CD4-positive, alpha-beta T cell treated with Interleukin-4 for 4 hours (primary cell): ENCODE measurements around the gene KISS1R.
A peak's percentile ranks its signal among the peaks of the same experiment; 100 is the strongest.
"Not testable (repeated sequence)": the region's sequence is repeated elsewhere in the genome, so short reads cannot be mapped to it uniquely, and the experiment has no call there.

ENCODE experiments used
- DNase-seq: peaks from one replicate; pipeline ENCODE4 v3.0.0-alpha.2; 2020

KISS1R gene

DNA sequence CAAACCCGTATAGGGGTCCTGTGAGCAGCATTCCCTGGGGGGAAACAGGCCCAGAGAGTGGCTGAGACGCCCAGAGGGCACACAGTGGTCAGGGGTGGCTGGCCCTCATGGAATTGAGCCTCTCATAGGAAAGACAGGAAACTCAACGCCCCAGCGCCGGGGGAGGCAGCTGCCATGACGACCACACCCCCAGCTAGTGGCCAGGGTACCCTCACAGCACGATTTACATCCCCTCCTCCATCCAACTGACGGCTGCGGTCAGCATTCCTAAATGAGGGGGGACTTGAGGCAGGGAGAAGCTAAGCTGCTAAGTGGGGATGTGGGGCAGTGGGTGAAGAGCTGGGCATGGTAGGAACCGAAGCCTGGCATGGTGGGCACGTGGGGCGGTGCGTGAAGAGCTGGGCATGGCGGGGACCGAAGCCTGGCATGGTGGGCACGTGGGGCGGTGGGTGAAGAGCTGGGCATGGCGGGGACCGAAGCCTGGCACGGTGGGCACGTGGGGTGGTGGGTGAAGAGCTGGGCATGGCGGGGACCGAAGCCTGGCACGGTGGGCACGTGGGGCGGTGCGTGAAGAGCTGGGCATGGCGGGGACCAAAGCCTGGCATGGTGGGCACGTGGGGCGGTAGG is 34.1 kb upstream of the KISS1R start:
- DNase-seq = no peak

DNA sequence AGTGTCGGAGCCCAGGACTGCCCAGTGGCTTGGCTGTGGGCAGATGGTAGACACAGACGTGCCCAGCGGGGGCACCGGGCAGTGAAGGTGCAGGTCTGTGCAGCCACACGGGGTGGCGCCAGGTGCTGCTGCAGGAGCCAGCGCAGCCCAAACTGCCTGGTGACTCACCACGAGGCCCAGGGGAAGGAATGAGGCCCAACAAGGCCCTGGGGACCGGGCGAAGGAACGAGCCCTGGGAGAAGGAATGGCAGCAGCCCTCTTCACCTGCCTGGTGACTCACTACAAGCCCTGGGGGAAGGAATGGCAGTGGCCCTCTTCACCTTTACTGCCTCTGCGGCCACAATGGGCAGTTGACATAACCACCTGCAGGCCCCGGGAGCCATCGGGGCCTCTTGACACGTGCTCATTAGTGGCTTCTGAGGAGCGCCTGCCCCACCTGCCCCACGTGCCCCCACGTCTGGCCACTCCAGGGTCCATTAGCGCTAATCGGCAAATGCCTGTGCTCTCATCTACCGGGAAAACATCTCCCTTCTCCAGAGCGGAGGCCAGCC is 33.4 kb upstream of the KISS1R start:
- no peak for DNase-seq

DNA sequence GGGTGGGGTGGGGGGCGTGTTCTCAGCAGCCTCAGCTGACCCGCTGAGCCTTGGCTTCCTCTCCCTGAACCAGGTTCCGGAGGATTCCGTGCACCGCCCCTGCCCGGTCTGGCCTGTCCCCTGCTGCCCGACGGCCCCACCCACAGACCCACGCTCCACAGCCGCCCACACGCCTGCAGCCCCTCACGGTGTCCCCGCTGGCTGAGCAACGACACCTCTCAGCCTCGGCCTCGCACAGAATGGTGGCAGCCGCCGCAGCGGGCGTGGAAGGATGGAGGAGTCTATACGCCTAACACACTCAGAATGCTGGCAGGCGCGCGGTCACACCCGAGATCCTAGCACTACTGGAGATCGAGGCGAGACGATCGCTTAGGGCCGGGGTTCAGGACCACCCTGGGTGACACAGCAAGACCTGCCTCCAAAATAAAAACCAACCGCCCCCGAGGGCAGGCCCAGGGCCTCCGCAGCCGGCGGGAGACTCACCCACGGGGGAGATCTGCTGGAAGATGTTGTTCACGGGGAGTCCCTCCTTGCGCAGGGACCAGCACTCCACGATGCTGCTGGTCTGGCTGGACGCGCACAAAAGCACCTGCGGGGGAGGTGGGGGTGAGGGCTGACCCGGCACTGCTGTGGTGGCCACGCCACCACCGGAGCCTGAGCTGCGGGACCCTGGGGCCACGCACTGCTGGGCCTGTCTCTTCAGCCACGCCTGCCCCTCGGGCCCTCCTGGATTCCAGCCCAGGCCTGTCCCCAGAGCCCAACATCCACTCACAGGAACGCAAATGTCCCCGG is 32.5 kb upstream of the KISS1R start:
- no peak for DNase-seq

DNA sequence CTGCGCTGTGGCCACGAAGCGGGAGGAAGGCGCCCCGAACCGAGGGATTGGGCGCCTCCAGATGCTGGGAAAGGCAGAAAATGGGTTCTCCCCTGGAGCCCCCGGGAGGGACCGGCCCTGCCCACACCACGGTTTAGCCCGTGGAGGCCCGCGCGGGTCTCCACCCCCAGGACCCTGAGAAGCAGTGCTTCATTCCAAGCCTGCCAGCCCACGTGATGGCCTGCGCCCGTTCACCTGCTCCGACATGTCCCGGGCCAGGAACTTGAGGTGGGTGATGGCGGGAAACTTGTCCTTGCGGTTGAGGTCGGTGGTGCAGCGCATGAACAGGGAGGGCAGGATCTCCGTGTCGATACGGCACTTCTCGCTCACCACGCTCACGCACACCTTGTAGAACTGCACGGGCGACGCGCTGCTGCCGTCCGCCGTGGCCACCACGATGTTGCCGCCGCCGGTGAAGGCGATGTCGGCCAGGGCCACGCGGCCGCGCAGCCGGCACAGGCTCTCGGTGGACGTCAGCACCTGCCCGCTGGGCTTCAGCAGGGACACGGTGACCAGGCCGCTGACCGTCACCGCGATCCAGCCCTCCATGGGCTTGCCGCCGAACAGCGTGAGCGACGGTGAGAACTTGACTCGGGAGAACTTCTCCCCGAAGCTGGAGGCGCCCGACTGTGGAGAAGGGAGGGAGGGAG is 31.5 kb upstream of the KISS1R start:
- no peak for DNase-seq

DNA sequence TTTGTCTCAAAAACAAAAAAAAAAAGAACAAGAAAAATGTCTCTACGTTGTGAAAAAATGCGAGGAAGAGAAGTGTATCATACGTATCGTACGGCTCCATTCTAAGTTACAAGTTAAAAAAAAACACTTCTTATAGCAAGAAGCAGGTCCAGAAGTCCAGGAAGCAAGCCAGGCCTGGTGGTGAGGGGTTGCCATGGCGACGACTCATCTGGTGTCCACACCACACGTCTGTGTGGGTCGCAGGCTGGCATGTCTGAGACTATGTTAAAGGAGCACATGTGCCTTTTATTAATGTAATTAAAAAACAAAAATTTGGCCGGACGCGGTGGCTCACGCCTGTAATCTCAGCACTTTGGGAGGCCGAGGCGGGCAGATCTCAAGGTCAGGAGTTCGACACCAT is 30.1 kb upstream of the KISS1R start:
- DNase-seq = no peak

DNA sequence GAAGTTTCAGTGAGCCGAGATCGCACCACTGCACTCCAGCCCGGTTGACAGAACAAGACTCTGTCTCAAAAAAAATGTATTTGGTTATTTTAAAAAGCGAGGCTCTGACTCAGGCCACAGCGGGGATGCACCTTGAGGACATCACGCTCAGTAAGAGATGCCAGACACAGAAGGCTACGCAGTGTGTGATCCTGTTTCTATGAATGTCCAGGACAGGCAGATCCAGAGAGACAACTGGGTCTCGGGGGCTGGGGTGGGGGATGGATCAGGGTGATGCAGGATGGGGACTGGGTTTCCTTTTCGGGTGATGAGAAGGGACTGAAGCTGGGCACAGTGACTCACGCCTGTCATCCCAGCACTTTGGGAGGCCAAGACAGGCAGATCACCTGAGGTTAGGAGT is 29.5 kb upstream of the KISS1R start:
- no peak for DNase-seq

DNA sequence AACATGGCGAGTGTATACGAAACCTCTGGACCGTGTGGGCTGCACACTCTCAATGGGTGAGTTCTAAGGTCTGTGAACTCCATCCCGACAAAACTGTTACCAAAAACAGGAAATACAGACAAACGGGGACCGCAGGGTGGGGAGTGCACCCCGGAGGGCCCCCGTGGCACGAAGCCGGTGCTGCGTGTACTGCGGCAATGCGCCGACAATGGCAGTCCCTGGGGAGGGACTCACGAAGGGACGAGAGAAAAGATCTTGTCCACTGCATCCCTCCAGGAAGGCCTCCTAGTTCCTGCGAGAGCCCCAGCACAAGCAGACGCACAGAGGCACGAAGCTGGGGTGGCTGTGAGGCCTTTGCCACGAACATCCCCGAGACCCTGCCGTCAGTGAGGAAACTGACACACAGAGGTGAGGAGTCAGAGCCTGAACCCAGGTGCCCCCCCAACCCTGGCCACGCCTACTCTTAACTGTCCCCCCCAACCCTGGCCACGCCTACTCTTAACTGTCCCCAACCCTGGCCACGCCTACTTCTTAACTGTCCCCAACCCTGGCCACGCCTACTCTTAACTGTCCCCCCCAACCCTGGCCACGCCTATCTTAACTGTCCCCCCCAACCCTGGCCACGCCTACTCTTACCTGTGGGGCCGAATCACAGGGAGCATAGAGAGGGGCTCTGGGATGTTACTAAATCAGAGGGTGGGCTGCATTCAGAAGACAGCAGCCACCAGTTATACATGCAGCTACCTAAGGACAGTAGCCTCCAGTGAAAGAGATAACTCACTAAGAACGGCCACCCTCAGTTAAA is 28.4 kb upstream of the KISS1R start:
- no peak for DNase-seq

DNA sequence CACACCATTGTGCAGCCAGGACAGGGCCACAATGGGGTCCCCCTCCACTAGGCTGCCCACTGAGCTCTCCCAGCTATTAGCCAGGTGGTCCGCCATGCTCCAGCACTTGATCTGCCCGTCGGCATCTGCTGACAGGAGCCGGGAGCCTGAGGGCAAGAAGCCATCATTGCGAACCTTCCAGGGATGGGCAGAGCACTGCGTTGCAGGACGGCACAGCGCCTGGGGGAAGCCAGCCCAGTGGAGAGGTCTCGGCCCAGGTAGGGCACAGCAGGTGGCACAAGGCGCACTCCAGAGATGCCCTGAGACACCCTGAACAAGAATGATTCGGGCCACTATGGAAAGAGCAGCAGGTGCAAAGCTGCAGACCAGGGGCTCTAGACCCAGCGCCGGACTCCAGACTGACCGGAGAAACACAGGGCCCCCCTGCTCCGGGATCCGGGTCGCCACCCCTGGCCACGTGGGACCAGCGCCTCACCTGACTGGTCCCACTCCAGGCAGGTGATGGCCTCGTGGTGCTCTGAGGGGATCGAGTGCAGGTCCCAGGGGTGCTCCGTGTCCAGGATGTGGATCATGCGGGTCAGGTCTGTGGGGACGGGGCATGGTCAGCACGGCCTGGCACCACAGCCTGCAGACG is 27.4 kb upstream of the KISS1R start:
- no peak for DNase-seq

DNA sequence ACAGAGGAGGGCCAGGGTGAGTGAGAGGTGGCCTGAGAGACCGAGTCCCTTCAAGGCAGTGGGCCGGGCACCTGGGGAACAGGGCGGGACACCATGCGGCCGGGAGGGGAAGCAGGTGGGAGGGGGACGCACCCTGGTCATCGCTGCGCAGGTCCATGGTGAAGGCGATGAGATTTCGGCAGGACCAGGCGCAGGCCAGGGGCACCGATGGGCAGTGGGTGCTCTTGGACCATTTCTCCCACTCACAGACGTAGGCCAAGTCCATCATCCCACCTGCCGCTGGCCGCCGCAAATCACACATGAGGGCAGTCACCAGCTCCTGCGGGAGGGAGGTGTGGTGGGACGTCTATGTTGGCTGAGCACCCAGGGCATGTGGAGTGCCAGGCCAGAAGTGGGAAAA is 26.3 kb upstream of the KISS1R start:
- DNase-seq = no peak

DNA sequence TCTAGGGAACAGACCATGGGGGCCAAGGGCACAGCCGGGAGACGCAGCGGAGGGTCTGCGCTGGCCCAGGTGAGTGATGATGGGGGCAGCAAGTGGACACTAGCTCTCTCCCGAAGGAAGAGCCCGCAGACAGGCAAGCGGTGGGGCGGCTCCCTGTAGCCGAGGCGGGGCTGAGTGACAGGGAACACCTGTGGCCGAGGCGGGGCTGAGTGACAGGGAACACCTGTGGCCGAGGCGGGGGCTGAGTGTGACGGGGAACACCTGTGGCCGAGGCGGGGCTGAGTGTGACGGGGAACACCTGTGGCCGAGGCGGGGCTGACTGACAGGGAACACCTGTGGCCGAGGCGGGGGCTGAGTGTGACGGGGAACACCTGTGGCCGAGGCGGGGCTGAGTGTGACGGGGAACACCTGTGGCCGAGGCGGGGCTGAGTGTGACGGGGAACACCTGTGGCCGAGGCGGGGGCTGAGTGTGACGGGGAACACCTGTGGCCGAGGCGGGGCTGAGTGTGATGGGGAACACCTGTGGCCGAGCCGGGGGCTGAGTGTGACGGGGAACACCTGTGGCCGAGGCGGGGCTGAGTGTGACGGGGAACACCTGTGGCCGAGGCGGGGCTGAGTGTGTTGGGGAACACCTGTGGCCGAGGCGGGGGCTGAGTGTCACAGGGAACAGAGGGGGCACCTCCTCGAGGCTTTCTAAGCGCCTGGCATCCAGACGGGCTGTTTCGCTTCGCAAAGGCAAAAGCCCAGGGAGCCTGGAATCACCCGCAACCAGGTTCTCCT is 25.5 kb upstream of the KISS1R start:
- DNase-seq = not testable (repeated sequence)

DNA sequence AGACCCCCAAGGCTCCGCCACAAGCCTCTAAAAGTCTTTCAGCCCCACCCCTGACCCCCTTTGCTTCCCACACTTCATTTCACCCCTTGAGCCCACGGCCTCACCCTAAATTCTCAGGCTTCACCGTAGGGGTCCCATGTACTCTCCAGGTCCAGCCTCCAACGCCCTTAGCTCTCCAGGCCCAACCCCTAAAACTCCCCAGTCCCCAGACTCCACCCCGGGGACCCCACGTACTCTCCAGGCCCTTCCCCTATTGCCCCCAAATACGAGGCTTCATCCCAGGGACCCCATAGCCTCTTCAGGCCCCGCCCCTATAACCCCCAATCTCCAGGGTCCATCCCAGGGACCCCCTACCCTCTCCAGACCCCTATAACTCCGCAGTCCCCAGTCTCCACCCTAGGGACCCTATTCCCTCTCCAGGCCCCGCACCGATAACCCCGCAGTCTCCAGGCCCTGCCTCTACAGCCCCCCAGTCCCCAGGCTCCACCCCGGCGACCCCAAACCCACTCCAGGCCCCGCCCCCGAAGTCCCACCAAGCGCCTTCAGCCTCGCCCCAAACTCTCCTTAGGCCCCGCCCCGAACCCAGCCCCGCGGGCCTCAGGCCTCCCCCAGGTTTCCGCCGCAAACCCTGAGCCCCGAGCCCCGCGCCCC is 24.8 kb upstream of the KISS1R start:
- DNase-seq = peak; percentile 10

DNA sequence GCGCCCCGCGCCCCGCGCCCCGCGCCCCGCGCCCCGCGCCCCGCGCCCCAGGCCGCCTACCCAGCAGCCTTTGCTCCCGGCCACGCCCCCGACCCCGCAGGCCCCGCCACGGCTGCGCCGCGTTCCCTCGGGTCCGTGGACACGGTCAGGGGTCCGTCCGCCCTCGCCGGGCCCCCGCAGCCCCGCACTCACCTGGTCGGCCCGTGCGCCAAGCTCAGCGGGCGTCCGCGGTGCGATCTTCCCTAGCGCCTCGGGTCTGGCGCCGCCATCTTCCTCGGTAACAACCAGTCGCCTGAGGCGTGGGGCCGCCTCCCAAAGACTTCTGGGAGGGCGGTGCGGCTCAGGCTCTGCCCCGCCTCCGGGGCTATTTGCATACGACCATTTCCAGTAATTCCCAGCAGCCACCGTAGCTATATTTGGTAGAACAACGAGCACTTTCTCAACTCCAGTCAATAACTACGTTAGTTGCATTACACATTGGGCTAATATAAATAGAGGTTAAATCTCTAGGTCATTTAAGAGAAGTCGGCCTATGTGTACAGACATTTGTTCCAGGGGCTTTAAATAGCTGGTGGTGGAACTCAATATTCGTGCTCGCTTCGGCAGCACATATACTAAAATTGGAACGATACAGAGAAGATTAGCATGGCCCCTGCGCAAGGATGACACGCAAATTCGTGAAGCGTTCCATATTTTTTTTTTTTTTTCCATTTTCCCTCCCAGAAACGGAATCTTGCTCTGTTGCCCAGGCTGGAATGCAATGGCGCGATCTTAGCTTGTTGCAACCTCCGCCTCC is 24.0 kb upstream of the KISS1R start, which contains the start of the genes MED16 and RNU6-9:
MED16 (minus strand) TSS at position 294 of the 796 bp plus-strand sequence. CDS start 2,056 bp downstream, outside the sequence.
RNU6-9 (plus strand) TSS at position 591 of the 796 bp plus-strand sequence.
- DNase-seq = peak; percentile 92

DNA sequence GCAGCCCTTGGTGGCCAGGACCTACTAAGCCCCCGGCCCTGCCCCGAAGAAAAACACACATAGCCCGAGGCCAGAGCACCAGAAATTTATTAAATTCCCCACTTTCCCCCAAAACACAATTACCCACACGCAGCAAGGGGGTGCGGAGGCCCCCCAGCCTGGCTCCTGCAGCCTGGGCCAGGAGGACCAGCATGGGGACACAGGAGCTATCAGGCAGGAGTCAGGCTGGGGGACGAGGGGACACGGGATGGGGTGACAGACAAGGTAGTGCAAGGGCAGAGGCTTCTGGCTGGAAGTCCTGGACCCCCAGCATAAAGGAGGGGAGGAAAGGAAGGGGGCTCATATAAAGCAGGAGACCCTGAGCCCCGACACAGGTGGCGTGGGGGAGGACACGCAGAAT is 20.7 kb upstream of the KISS1R start:
- DNase-seq = no peak

DNA sequence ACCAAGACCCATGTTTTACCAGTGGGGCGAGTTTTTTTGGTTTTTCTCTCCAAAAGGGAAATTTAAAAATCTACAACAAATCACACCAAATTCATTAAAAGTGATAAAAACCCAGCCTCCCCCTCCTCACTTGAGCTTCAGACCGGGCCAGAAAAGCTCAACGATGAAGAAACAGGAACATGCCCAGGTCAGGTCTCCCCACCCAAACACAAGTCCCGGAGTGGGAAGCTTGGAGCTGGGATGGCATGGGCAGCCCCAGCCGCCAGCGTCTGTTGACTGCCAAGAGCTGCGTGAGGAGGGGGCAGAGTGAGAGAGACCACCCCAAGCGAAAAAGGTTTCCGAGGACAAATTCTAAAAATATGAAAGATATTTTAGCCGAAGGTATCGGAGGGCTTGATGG is 20.1 kb upstream of the KISS1R start:
- DNase-seq = no peak

DNA sequence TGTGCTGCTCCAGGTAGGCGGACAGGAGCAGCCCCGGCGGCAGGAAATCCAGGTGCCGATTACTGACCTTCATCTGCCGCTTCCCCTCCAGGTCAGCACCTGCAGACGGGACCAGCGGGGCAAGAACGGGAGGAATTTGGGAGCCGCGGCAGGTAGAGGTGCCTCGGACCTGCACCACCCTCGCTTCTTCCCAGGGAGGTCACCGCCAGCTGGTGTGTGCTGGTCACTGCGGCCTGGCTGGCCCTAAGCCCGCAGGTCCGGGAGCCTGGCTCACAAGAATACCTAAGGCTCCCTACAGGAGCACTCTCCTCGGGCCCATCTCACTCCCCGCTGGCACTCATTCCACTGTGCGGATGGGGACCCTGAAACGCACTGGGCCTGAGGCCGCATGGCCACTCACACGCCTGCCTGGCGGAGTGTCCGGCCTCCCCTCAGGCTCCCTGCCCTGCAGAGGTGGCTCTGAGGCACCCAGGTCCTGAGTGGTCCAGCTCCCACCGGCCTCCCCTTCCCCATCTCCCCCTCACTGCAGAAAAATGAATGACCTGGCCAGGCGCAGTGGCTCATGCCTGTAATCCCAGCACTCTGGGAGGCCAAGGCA is 19.6 kb upstream of the KISS1R start:
- no peak for DNase-seq

DNA sequence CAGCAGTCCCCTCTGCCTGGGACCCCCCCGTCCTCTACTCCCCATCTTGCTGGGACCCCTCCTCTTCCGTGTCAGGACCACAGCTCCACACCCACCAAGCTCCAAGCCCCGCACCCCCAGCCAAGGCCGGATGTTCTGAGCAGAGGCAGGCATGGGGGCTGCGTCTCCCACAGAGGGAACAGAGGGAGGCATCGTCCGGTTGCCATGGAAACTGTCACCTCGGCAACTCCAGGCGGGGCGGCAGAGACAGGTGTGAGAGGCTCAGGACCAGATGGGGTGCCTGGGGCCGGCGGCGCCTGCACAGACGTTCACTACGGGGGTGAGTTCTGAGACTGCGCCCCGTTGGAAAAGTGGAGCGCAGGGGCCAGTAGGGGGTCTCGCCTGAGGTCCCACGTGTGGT is 18.5 kb upstream of the KISS1R start:
- DNase-seq = peak; percentile 18

DNA sequence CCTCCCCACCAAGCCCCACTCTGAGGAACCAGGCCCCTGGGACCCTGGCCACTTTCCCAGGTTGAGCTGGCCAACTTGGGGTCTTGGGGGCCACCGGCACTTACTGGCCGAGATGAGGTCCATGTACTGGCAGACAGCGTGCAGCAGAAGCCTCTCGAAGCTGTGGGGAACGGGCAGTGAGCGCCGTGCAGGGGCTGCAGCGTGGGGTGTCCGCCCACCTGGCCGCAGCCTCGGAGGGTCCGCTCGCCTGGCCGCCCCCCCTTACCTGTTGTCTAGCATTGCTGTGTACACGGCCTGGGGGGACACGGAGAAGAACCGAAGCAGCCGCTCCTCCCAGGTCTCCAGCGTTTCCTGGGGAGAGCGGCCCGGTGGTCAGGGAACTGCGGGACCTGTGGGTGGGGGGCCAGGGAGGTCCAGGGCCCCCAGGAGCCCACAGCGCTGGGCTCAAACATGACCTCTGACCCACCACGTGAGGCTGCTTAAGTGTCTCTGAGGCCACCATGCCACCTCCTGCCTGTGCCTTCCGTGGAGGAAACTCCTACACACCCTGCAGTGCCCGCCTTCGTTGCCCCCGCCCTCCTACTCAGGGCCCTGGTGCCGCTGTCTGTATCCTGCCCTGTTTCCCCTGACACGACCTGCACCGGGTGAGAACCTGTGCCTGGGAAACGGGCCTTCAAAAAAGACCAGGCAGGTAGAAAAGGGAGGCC is 17.6 kb upstream of the KISS1R start:
- DNase-seq = no peak

DNA sequence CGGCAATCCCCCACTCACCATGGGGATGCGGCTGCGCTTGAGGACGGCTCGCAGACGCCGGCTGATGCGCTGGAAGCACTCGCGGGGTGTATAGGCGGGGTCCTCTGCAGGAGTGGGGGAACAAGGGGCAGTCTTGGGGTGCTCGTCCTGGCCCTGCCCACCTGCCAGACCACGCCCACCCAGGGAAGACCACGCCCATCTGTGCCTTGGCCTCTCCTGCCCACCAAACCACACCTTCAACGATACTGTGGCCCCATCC is 17.2 kb upstream of the KISS1R start:
- DNase-seq = no peak
